ENCODE measurements around the gene ZG16. TPM values are rescaled to one million over a fixed set of nuclear protein-coding genes. Genes with fewer than 3 reads are reported as not detected.
A peak's percentile ranks its signal among the peaks of the same experiment; 100 is the strongest.

The ZG16 gene
- total RNA-seq, 1 experiment from 2014 or later, result not detected

- H3K9me3 ChIP-seq (replicated peaks), result no peaks in the 10 kb centered on the region
- H3K27ac ChIP-seq, result peak overlapping the region; percentile 57
- H3K4me1 ChIP-seq (replicated peaks), result peaks cover 63% of the 10 kb centered on the region
- H3K36me3 ChIP-seq, result peaks cover 14% of the 10 kb centered on the region
- peak in 1 of 2 experiments; percentile 81 for DNase-seq (ENCODE audit: low read depth in 1 of 2, low spot score in 2 of 2)
- H3K27me3 ChIP-seq (replicated peaks), result no peaks in the 10 kb centered on the region
- H3K4me3 ChIP-seq, result no peak overlapping the region
Observed at GRCh38 chr16:29824589-29825144, 46.6 kb downstream of the ZG16 start.

DNA sequence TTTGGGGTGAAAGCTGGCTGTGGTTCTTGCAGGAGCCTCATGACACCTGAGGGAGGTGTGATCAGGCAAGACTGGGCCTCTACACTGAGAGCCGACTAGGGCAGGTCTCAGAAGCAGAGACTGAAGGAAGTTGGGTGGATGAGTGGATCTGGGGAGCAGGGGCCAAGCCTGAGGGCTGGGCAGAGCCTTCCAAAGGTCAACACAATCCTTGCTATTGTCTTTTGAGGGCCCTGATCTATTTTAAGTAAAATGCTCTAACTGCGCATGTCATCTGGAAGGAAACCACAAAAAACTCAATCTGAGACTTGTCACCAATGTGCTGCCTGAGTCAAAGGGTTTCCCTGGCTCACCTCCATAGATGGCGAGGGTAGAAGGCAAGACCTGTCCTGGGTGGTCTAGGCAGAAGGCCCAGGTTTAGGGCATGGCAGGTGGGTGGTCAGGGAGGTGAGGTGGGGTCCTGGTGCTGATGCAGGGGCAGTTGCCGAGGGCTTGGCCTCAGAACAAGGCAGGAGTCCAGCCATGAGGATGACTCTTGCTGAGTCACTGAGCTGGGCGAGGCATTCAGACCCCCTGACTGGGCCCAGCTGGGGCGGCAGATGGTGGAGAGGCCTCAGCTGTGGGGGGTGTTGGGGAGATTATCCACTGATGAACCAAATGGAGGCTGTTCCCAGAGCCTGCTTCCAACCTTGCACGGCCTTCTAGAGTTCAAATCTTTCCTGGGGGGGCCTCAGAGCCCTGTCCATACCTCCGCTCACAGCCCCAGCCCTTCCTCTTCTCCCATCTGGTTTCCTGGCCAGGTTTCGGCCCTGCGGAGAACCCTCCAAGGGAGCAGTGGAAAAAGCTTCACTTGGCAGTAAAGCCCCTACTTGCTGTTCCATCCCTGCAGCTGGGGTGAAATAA lies 47.3 kb downstream of the ZG16 start:
- peak; percentile 87 to 90 for DNase-seq (ENCODE audit: low read depth in 1 of 2, low spot score in 2 of 2)
- peaks cover 56% of the 10 kb centered on the region for H3K4me1 ChIP-seq (replicated peaks)
- peak overlapping the region; percentile 57 for H3K27ac ChIP-seq
- H3K27me3 ChIP-seq (replicated peaks), result no peaks in the 10 kb centered on the region
- peaks cover 7% of the 10 kb centered on the region; the same call in 1 of the 2 replicates for H3K36me3 ChIP-seq
- H3K4me3 ChIP-seq, result no peak overlapping the region
- H3K9me3 ChIP-seq (replicated peaks), result no peaks in the 10 kb centered on the region

DNA sequence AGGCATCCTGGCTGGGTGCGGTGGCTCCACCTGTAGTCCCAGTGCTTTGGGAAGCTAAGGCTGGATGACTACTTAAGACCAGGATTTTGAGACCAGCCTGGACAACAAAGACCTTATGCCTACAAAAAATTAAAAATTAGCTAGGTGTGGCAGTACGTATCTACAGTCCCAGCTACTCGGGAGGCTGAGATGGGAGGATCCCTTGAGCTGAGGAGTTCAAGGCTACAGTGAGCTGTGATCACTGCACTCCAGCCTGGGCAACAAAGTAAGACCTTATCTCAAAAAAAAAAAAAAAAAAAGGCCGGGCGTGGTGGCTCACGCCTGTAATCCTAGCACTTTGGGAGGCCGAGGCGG lies 48.3 kb downstream of the ZG16 start:
- Histone ChIP-seq H3K4me1 (replicated peaks) (peaks cover 49% of the 10 kb centered on the region), H3K9me3 (replicated peaks) (no peaks in the 10 kb centered on the region), H3K27me3 (replicated peaks) (no peaks in the 10 kb centered on the region), H3K4me3 (no peak overlapping the region), H3K36me3 (peaks cover 6% of the 10 kb centered on the region; the same call in 1 of the 2 replicates), H3K27ac (peak overlapping the region; percentile 57; the same call in 1 of the 2 replicates)
- DNase-seq (ENCODE audit: low read depth in 1 of 2, low spot score in 2 of 2), result no peak

DNA sequence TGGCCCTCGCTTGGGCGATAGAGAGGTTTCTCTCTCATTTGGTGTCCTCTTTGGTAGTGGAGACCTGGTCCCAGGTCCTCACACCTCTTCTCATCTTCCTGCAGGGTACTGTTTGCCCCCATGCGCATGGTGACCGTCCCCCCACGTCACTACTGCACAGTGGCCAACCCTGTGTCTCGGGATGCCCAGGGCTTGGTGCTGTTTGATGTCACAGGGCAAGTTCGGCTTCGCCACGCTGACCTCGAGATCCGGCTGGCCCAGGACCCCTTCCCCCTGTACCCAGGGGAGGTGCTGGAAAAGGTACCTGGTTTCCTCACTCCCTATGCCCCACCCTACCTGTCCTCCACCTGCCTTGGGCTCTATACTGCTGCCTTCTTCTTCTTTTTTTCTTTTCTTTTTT lies 52.7 kb downstream of the ZG16 start:
- Histone ChIP-seq H3K4me1 (replicated peaks) (peaks cover 6% of the 10 kb centered on the region), H3K27me3 (replicated peaks) (no peaks in the 10 kb centered on the region), H3K36me3 (peaks cover 29% of the 10 kb centered on the region), H3K27ac (no peak overlapping the region), H3K4me3 (no peak overlapping the region), H3K9me3 (replicated peaks) (no peaks in the 10 kb centered on the region)
- DNase-seq (ENCODE audit: low read depth in 1 of 2, low spot score in 2 of 2), result no peak

- DNase-seq (ENCODE audit: low read depth in 1 of 2, low spot score in 2 of 2), result no peak
- Histone ChIP-seq H3K4me1 (replicated peaks) (no peaks in the 10 kb centered on the region), H3K4me3 (no peak overlapping the region), H3K9me3 (replicated peaks) (no peaks in the 10 kb centered on the region), H3K27ac (no peak overlapping the region), H3K27me3 (replicated peaks) (no peaks in the 10 kb centered on the region), H3K36me3 (peaks cover 32% of the 10 kb centered on the region)
Observed at GRCh38 chr16:29831490-29831889, 53.4 kb downstream of the ZG16 start.

Other genes starting within 250 kb of the ZG16 start
- gene SPN, start 115.0 kb upstream of the ZG16 start, total RNA-seq (2014; rRNA removed; shearing (Covaris generic)), result not detected in 2 replicates
- 0.13 and 1.9 TPM in 2 replicates for gene QPRT, start 99.1 kb upstream of the ZG16 start, total RNA-seq (2014; rRNA removed; shearing (Covaris generic))
- not detected in 2 replicates for gene C16orf54, start 32.3 kb upstream of the ZG16 start, total RNA-seq (2014; rRNA removed; shearing (Covaris generic))
- 95.3 and 137 TPM in 2 replicates for gene KIF22, start 12.5 kb downstream of the ZG16 start, total RNA-seq (2014; rRNA removed; shearing (Covaris generic))
- gene MAZ, start 28.3 kb downstream of the ZG16 start, total RNA-seq (2014; rRNA removed; shearing (Covaris generic)), result 237 and 331 TPM in 2 replicates
- gene PRRT2, start 33.9 kb downstream of the ZG16 start, total RNA-seq (2014; rRNA removed; shearing (Covaris generic)), result 0.11 TPM in 1 of 2 replicates, not detected in the other
- 39.3 and 66.0 TPM in 2 replicates for gene PAGR1, start 37.9 kb downstream of the ZG16 start, total RNA-seq (2014; rRNA removed; shearing (Covaris generic))
- gene MVP, start 42.2 kb downstream of the ZG16 start, total RNA-seq (2014; rRNA removed; shearing (Covaris generic)), result 138 and 149 TPM in 2 replicates
- gene CDIPT, start 85.0 kb downstream of the ZG16 start, total RNA-seq (2014; rRNA removed; shearing (Covaris generic)), result 59.9 and 71.6 TPM in 2 replicates
- gene SEZ6L2, start 121.3 kb downstream of the ZG16 start, total RNA-seq (2014; rRNA removed; shearing (Covaris generic)), result 13.2 and 13.8 TPM in 2 replicates
- gene ASPHD1, start 122.2 kb downstream of the ZG16 start, total RNA-seq (2014; rRNA removed; shearing (Covaris generic)), result 3.7 and 8.8 TPM in 2 replicates
- 10.2 and 43.8 TPM in 2 replicates for gene KCTD13, start 148.0 kb downstream of the ZG16 start, total RNA-seq (2014; rRNA removed; shearing (Covaris generic))
- gene TMEM219, start 183.8 kb downstream of the ZG16 start, total RNA-seq (2014; rRNA removed; shearing (Covaris generic)), result 86.2 and 143 TPM in 2 replicates
- 55.7 and 65.8 TPM in 2 replicates for gene TAOK2, start 195.6 kb downstream of the ZG16 start, total RNA-seq (2014; rRNA removed; shearing (Covaris generic))
- gene HIRIP3, start 217.4 kb downstream of the ZG16 start, total RNA-seq (2014; rRNA removed; shearing (Covaris generic)), result 20.3 and 28.0 TPM in 2 replicates
- 92.7 and 93.4 TPM in 2 replicates for gene INO80E, start 218.0 kb downstream of the ZG16 start, total RNA-seq (2014; rRNA removed; shearing (Covaris generic))
- not detected in 2 replicates for gene DOC2A, start 232.8 kb downstream of the ZG16 start, total RNA-seq (2014; rRNA removed; shearing (Covaris generic))
- not detected in 2 replicates for gene C16orf92, start 244.9 kb downstream of the ZG16 start, total RNA-seq (2014; rRNA removed; shearing (Covaris generic))